ENCODE data around the gene SEMA4F.

Gene SEMA4F

DNA sequence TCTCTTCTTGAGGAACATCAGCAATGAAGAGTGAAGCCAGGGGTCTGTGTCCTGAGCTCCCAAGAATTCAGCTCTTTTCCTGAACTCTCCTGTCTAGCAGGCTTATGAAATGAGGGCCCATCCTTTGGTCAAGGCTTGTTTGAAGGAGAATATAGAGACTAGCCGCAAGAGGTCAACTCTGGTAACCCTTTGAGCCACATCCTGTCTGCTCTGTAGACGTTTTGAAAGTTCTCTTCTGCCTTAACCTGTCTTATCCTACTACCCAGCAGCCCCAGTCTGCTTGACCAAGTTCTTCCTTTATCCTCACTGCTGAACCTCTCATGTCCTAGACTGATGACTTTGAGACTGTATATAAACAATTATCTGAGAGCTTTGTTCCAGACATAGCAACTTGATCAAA, 5.4 kb downstream of the SEMA4F start:
- DNase-seq: no peak

DNA sequence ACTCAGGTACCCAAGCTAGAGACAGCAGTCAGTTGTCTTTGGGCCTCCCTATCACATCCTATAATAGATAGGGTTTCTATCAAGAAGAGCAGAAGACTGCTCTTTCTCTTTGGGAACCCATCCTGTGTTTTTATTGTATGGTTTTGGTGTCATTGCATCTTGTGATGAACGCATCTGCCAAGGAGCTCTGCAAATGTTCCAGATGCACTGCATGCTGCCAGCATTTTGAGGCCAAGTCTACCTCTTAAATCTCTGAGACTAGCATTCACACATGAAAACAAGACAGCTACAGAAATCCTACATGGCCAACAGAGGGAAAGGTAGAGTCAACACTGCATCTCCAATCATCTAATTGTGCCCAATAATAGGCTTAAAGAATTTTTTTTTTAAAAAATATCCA, 14.0 kb downstream of the SEMA4F start:
- no peak for DNase-seq

DNA sequence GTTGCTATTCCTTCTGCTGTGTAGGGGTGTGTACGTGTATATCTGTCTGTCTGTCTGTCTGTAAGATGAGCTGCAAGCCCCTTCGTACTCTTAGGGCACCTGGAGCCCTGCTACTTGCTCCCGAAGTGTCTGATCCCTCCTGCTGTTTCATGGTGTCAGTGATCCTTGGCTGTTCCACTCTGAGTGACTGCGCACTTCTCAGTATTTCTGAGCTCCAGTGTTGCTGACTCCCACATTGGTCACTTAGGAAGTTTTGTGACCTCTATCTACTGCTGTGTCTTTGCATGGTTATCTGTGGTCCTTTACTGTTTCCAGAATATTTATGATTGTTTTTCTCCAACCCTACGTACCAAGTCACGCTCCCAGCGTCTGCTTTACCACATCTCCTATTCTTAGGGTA, 16.2 kb downstream of the SEMA4F start:
- DNase-seq: no peak

DNA sequence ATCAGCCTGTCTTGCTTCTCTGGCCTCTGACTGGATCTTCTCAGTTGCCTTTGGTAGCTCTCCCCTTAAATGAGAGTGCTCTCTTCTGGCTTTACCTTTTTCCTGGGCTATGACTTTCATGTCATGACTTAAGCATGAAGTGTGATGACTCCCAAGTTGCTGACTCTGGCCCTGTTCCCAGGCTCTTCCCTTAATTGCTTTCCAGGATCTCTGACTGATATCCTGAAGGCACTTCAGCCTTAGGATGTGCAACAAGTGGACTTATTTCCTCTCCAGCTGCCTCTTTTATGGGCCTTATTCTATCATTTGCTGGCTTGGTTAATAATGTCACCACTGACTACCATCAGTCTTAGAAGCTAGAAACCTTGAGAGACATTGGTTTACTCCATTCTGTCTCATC, 17.4 kb downstream of the SEMA4F start:
- DNase-seq: no peak

DNA sequence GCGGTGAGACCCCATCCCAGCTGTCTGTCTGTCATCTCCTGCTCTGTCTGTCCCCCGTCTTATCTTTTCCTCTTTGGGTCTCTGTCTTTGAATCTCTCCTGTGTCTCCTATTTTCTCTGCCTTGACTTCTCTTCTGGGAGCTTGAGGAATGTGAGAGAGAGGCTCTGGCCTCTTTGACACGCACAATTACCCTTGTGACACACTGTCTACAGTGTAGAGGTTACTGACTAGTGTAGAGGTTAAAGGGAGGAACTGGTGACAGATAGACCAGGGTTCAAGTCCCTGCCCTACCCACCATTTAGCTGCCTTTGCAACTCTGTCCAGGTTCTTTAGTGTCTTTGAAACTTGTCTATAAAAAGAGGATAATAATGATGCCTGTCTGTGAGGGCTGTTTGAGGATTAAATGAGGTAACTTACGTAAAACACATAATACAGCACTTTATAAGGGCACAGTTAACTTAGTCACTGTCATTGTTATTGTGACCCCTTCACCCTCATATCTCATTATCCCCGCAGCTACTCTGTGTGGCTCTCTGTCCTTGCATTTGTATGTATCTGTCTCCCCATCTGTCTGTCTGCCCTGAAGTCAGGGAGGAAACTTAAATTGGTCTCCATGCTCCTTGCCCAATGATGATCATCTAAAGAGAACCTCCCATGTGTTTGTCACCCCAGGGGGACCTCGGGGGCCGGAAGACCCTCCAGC, 19.9 kb downstream of the SEMA4F start:
- DNase-seq: no peak

DNA sequence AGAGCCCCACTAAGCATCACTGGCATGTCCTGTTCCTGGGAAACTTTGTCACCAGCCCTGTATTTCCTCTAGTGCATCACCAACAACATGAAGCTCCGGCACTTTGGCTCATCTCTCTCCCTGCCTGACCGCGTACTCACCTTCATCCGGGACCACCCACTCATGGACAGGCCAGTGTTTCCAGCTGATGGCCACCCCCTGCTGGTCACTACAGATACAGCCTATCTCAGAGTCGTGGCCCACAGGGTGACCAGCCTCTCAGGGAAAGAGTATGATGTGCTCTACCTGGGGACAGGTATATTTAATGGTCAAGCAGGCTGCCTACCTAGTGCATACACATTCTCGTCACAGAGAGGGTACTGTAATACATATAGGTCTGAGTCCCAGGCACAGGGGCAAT, 21.0 kb downstream of the SEMA4F start:
- DNase-seq: no peak

DNA sequence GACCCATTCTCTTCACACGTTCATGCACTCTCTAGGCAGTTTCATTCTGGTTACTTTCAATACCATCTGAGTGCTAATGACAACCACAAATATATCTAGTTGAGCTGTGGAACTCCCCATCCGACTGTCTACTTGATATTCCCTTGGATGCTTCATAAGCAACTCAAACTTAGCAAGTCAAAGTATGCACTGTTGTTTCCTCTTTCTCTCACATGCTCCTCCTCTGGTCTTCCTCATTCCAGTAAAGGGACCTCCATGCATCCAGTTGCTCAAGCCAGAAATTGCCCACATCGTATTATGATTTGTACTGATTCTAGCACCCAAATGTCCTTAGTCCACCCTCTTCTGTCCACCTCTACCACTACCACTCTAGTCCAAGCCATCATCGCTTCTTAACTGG, 22.3 kb downstream of the SEMA4F start:
- no peak for DNase-seq

DNA sequence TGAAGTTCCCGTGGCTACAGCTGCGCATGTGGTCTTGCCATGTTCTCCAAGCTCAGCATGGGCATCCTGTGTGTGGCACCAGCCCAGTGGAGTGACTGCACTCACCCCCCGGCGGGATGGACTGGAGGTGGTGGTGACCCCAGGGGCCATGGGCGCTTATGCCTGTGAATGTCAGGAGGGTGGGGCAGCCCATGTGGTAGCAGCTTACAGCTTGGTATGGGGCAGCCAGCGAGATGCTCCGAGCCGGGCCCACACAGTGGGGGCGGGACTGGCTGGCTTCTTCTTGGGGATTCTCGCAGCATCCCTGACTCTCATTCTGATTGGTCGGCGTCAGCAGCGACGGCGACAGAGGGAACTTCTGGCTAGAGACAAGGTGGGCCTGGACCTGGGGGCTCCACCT, 25.6 kb downstream of the SEMA4F start:
- DNase-seq: no peak

DNA sequence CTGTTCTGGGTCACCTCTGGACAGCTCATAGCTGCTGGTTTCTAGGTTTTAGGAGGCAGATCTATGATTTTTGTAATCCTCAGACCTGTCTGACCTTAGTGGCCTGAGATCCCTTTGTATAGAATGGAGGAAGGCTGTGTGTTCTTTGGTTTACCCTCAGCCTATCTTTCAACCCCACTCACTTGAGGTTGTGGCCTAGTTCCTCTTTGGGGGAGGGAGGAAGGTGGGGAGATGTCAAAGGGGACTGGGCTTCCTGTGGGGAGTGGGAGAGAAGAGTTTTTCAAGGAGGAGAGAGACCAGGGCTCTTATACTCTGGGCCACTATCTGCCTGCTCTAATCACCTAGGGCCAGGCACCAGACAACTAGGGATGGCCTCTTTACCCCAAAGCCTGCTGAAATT, 28.5 kb downstream of the SEMA4F start:
- DNase-seq: no peak

DNA sequence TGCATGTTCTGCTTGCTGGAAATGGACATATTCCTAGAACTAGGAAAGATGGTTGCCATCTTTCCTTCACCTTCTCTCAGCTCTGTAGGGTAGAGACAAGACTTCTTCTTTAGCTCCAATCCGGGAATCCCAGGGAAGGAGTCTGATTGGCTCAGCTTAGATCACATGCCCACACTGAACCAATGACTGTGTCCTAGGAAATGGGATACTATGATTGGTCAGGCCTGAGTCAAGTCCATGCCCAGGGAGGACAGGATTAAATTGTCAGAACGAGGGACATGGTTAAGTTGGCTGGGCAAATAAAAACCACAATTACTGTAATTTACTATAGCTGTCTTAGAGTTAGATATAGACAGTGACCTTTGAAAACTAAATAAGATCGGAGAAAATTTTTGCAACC, 31.4 kb downstream of the SEMA4F start:
- DNase-seq: no peak

DNA sequence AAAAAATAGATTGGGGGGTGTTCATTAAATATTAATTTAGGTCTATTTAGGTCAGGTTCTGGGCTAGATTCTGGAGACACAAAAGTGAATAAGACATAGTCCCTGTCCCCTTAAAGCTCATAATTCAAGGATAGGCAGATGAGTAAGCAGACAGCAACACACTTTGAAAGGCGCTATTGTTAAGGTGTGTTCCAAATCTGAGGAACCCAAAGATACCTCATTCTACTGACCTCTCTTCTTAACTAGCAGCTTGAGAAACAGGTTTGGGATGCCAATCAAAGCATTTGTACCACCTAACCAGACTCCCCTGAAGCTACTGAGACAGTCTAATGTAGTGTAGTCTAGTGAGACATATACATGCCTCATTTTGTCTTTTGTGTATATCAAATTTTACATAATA, 34.8 kb downstream of the SEMA4F start:
- no peak for DNase-seq

DNA sequence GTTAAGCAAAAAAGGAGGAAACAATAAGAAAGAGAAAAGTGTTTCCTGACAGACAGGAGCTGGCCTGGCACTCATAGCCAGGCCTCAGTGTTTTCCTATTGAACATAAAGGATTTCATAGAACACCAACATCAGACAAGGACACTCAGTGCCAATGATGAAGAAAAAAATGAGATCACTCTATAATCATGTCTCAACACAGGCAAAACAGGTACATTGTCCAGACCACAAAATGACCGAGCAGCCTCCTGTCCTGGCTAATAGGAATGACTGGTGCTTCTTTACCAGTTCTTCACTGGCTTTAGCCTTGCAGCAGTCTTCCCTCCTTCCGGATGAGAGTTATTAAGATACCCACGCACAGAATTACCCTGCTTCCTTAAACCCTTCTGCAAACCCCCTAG, 35.6 kb downstream of the SEMA4F start:
- DNase-seq: no peak

DNA sequence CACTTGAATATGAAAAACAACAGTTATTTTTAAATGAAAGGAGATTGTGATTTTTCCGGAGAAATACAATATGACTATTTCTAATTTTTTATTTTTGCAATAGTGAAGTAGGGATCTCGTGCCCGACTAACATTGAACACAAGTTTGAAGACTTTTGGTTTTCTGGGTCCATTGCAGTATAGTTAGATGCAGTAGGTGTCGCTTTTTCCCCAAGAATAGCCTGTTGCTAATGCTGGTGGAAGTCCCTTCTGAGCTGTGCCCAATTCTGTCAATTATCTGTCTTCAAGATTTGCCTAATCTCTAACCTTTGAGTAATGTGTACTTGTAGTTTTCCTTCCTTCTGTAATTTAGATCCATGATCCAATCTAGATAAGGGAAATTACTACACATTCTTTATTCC, 36.5 kb downstream of the SEMA4F start:
- DNase-seq: peak in 1 of 5 experiments; percentile 47

DNA sequence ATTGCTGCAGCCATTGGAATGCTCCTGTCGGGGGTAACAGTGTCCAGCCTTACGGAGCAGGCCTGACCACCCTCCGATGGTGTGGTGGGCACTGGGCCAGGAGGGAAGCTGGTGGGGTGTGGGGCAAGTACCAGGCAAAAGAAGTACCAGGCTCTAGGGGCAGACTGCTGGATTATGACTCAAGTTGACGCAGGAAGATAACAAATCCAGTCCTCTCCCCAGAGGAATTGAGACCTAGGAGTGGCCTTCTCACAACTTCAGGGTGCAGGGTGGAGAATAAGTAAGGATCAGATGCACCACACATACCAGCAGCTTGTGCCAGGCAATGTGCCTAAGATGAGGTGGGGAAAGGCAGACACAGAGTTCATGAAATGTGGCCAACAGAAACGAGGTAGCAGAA, 37.9 kb downstream of the SEMA4F start:
- no peak for DNase-seq

DNA sequence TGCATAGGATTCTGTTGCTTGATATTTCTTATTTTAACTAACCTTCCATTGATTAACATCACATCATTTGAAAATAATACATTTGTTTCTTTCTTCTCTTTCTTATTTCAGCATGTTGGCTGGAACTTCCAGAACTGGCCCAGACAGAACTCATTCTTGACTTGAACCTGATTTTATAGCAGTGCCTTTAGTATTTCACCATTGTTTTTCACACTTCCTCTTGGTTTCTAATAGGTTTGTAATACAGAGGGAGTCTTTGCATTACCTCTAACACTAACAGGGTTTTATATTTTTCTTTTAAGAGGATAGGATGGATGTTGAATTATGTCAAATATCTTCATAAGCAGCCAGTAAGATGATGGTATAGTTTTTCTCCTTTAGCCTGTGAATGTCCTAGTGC, 39.2 kb downstream of the SEMA4F start:
- DNase-seq: no peak

DNA sequence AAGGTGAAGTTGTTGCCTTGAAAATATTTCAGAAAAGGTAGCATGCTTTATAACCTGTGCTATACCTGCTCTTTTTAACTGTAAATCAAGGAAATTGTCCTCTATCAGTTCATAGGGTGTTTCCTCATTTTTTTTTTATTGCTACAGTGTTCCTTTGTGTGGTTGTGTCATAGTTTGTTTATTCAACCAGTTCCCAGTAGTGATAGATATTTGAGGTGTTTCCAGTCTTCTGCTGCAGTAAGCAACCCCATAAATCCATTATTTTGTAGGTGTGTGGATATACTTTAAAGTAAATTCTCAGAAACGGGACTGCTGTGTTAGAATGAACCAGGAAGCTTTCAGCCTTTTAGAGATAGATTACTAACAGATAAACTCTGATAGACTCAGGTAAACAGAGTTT, 39.6 kb downstream of the SEMA4F start:
- DNase-seq: no peak

DNA sequence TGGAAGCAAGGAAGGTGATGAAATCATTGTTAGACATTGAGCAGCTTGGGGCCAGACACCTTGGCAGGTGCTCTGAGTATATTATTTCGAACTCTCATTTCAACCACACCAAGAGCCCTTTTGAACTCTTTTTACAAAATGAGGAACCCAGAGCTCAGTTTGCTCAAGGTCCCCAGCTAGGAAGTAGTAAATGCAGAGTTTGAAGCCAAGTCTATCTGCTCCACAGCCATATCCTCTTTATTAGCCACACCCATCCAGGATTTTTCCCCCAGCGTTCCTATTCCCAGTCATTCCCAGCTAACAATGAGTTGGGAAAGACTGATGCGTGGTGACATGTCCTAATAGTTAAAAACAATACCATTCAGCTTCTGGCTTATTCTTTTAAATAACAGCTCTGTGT, 40.2 kb downstream of the SEMA4F start:
- DNase-seq: no peak

DNA sequence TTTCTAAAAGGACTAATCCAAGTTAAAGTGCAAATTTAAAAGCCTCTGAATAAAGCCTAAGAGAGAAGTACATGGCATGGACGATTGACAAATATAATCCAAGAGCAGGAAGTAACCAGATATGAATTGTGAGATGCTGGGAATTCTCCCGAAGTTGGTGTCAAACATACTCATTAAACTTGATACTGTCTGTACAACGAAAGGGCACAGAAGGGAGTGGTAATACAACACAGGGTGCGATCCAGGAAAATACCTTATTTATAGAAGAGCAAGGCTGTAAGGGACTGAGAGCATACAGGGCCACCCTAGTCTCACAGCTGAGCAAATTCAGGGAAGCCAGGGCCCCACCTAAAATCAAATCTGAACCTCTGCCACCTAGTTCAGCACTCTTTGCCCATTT, 41.6 kb downstream of the SEMA4F start:
- no peak for DNase-seq

DNA sequence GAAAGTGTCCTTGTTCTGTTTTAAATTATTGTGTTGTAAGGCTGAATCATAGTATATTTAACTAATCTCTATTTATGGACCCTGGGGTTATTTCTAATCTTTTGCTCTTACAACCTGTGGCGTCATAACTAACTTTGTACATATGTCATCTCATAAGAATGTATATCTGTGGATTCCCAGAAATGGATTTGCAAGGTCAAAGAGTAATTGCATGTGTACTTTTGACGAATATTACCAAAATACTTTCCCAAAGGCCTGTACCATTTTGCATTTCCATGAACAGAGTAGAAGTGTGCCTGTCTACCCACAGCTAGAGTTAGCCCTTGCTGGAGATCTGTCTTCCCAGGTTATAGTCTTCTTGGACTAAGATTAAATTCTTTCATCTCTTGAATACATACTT, 42.8 kb downstream of the SEMA4F start:
- DNase-seq: no peak

DNA sequence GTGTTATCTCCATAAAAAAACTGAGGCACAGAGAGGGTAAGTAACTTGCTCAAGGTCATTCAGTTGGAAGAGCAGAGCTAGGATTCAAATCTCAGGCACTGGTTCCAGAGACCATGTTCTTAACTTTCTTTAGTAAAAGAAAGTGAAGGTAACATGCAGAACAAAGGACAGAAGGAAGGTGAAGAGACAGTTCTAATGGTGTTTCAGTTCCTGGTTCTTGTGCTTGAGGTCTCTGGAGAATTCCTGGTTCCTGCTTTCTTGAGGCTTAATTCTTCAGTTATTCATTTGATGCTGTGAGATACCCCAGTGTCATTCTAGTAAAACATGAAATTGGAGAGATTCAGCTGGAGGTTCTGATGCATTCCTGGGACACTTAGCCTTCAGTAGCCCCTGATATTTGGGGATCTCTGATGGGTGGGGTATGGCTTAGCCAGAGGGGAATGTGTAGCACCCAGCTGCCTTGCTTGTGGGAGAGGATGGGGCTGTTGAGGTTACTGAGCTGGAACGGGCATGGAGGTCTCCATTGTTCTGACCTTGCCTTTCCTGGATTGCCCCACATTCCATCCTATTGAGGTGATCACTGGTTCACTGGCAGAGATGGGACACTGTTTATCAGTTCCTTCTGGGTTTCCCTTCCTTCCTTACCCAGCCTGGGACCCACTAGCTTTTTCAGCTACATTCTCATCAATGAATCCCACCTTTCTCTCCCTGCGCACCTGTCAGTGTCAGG, 46.8 kb downstream of the SEMA4F start:
- no peak for DNase-seq

DNA sequence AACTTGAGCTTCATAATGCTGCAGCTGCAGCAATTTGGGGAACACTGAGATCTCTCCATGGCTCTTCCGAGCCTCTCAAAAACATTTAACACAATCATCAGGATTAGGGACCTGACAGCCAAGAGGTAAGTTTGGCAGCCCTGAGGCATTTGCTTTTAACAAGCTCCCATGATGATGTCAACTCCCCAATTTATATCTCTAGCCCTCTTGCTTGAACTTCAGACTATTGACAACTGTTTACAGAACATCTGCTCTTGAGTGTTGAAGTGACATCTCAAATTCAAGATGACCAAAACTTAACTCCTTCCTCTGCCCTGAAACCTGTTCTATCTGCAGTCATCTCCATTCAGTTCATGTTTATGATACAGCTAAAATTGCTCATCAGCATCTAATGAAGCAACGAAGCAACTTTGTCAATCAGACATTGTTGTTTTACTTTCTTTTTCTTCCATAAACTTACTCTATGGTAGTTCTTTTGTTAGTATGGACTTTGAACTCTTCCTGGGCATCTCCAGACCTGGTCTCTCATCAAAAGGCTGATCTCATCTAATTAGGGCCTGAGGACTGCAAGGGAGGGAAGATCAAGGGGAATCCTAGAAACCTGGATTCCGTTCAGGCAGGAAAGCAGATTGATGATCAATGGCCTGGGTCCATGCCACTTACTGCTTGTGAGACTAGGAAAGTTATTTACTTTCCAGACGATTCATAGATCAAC, 48.1 kb downstream of the SEMA4F start:
- DNase-seq: no peak

DNA sequence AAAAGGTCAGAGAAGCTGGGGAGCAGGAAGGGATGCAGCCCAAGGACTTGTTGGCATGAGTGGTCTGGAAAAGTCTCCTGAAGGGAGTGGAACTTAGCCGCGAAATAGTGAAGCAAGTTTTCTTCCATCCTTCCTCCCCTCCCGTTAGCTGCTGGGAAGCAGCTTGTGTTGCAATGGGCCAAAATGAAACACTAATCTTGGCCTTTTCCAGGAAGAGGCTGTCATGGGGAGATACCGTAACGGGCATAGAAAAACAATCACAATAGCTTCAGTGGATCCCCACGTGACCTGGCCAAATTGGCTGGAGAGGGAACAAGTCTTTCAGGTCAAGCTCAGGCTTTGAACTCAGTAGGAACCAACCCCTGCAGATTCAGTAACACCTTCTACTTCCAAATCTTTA, 49.3 kb downstream of the SEMA4F start:
- no peak for DNase-seq

DNA sequence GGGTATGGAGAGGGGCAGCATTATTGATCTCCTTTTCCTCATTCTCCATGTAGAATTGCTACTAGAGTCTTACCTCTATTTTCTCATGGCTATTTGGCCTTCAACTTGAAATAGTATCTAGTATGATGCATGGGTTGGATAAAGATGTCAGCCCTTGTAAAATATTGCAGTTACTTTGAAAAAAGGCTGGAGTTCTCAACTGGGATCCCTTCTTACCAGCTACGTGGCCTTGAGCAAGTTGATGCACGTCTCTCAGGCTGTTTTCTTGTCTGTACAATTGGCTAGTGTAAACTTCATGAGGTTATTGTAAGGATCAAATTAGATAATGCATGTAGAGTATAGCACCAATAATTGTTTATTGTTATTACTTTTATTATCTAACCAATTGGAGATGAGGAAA, 50.2 kb downstream of the SEMA4F start:
- DNase-seq: no peak

DNA sequence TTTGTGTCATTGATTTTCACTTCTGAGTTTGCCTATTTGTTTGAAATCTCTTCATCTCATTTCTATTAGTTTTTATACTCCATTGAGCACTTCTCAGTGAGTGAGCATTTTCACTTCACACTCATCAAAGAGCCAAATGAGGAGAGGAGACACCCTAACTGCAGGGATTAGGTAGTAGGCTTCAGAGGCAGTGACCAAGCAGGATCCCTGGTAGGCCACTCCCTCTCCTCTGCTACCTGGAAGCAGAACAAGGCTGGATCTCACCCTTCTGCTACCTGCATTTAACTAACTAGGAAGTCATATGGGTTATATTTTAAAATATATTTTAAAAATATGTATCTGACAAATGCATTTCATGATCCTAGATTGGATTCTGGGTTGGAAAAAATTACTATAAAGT, 52.7 kb downstream of the SEMA4F start:
- no peak for DNase-seq

All from T-helper 2 cell (primary cell).